ENCODE data around the gene ATP2B3.

DNA sequence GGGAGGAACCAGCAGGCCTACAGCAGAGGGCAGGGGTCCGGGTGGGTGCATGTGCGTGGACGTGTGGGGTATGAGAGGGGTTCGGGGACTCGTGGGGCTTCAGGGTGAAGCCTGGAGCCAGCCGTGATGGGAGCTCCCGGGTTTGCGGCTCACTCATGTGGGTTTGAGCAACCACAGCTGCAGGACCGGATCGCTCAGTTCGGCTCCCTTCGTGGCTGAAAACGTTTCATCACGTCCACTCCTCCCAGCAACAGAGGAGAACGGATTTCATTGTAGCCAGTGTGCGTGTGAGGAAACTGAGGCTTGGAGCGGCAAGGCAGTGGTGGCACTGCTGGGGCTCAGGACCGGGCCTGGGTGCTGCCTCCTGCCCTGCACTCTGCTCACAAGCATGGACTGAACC, 12.1 kb upstream of the ATP2B3 start:
- TF ChIP-seq ZNF274 (IDR thresholded peaks at IDR 0.05; ENCODE audit: low read depth, low read length) = no peak
- no peak for TF ChIP-seq SUZ12 (IDR thresholded peaks at IDR 0.05; ENCODE audit: extremely low read depth, insufficient read depth, insufficient read length)

Measured in NT2/D1 (cell line).